ENCODE results near the gene C11orf42.

DNA sequence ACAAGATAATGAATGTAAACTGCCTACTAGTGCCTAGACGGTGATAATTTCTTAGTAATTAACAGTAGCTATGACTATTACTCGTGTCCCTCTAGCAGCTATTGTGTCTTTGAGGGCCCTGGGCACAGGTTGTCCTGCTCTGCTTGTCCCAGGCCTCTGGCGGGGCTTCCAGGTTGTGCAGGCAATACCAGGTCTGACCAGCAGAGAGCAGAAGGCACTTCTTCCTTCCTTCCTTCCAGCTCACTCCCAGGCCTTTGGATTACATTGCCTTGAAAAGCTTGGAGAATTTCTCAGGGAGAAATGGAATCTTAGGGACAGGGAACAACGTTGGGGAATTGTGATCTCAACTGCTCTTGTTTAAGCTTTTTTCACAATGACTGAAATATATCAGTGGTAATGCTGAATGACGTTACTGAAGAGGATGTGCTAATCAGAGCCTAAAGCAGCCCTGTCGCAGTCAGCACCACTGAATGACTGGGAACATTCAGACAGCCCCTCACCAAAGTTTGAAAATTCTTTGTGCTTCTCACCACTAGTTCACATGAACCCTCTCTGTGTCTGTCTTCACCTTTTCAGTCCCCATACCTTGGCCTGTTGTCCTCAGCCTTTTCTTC is 45.9 kb downstream of the C11orf42 start:
- TF ChIP-seq, protein P1, sequence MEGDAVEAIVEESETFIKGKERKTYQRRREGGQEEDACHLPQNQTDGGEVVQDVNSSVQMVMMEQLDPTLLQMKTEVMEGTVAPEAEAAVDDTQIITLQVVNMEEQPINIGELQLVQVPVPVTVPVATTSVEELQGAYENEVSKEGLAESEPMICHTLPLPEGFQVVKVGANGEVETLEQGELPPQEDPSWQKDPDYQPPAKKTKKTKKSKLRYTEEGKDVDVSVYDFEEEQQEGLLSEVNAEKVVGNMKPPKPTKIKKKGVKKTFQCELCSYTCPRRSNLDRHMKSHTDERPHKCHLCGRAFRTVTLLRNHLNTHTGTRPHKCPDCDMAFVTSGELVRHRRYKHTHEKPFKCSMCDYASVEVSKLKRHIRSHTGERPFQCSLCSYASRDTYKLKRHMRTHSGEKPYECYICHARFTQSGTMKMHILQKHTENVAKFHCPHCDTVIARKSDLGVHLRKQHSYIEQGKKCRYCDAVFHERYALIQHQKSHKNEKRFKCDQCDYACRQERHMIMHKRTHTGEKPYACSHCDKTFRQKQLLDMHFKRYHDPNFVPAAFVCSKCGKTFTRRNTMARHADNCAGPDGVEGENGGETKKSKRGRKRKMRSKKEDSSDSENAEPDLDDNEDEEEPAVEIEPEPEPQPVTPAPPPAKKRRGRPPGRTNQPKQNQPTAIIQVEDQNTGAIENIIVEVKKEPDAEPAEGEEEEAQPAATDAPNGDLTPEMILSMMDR (IDR thresholded peaks at IDR 0.05): peak; percentile 87
- TF ChIP-seq ZFX (IDR thresholded peaks at IDR 0.05; ENCODE audit: borderline replicate concordance): no peak
